SK-N-SH (cell line): ENCODE results near the gene RFX2. TPM values are rescaled to one million over a fixed set of nuclear protein-coding genes. Genes with fewer than 3 reads are reported as not detected.

Source experiments
- CTCF ChIA-PET: fragments of 300-600, 350-600 bp; formaldehyde crosslinking; extraction: SDS; loops from one replicate; lab custom pipeline; 2021; lab: Yijun Ruan, JAX
- POLR2A ChIA-PET: fragments of 350-600 bp; sonication (Branson Sonifier 250); formaldehyde crosslinking; extraction: SDS; loops from one replicate; lab custom pipeline; 2020; ENCODE audit warnings: antibody characterized with exemption, inconsistent platforms; lab: Yijun Ruan, JAX
- DNase-seq: peaks from one replicate; pipeline ENCODE4 v3.0.0; 2012
- H2AFZ ChIP-seq: fragments of 200-600 bp; sonication (generic); 2 replicates; pipeline ENCODE4 v1.8.1; 2016; ENCODE audit warnings: antibody characterized with exemption, mild to moderate bottlenecking, low read depth
- H3F3A ChIP-seq: fragments of 200-600 bp; sonication (generic); replicated peaks from 2 replicates; pipeline ENCODE3; 2016; ENCODE audit warnings: antibody characterized with exemption, mild to moderate bottlenecking; ENCODE audit not compliant: insufficient read depth
- H3K27ac ChIP-seq, 2 experiments: fragments of 200-500 bp in 1 of 2; fragments of 200-600 bp in 1 of 2; sonication (Bioruptor generic) in 1 of 2; sonication (generic), shearing (Covaris generic) in 1 of 2; 2 replicates each; pipeline versions ENCODE4 v1.5.1 to v1.6.1; 2014 to 2016; ENCODE audit warnings: low read depth in 2 of 2, inconsistent platforms in 1 of 2, low read length in 1 of 2, mild to moderate bottlenecking in 1 of 2, mixed read lengths in 1 of 2
- H3K27me3 ChIP-seq: fragments of 200-600 bp; sonication (generic), shearing (Covaris generic); 2 replicates; pipeline ENCODE4 v1.6.1; 2016; ENCODE audit warnings: mixed run types; ENCODE audit not compliant: insufficient read depth
- H3K36me3 ChIP-seq, 2 experiments: fragments of 200-500 bp in 1 of 2; fragments of 200-600 bp in 1 of 2; sonication (Bioruptor generic) in 1 of 2; sonication (generic) in 1 of 2; replicated peaks in 1 of 2; 2 replicates each; pipeline versions ENCODE3 to v1.5.1; 2014 to 2016; ENCODE audit warnings: low read length in 1 of 2, mild to moderate bottlenecking in 1 of 2; ENCODE audit not compliant: insufficient read depth in 2 of 2, control insufficient read depth in 1 of 2
- H3K4me1 ChIP-seq, 2 experiments: fragments of 200-500 bp in 1 of 2; fragments of 200-600 bp in 1 of 2; sonication (Bioruptor generic) in 1 of 2; sonication (generic), shearing (Covaris generic) in 1 of 2; 2 replicates each; pipeline versions ENCODE4 v1.5.1 to v1.6.1; 2014 to 2016; ENCODE audit warnings: low read depth in 1 of 2, low read length in 1 of 2, mixed run types in 1 of 2; ENCODE audit not compliant: insufficient read depth in 2 of 2, control insufficient read depth in 1 of 2
- H3K4me2 ChIP-seq: fragments of 200-600 bp; sonication (generic), shearing (Covaris generic); 2 replicates; pipeline ENCODE4 v1.6.1; 2017; ENCODE audit warnings: mixed run types
- H3K4me3 ChIP-seq, 2 experiments: fragments of 200-500 bp in 1 of 2; fragments of 200-600 bp in 1 of 2; sonication (Bioruptor generic) in 1 of 2; sonication (generic), shearing (Covaris generic) in 1 of 2; 2 replicates each; pipeline versions ENCODE4 v1.5.1 to v1.8.1; 2014 to 2016; ENCODE audit warnings: low read depth in 2 of 2, inconsistent platforms in 1 of 2, low read length in 1 of 2, mild to moderate bottlenecking in 1 of 2, mixed read lengths in 1 of 2, moderate library complexity in 1 of 2
- H3K79me2 ChIP-seq: fragments of 200-600 bp; sonication (generic); 2 replicates; pipeline ENCODE4 v1.8.1; 2017; ENCODE audit warnings: mild to moderate bottlenecking; ENCODE audit not compliant: insufficient read depth
- H3K9ac ChIP-seq: fragments of 200-600 bp; sonication (generic); 2 replicates; pipeline ENCODE4 v1.6.1; 2017; ENCODE audit warnings: mixed run types
- H3K9me2 ChIP-seq: fragments of 200-600 bp; sonication (generic); 2 replicates; pipeline ENCODE4 v1.6.1; 2017; ENCODE audit warnings: mixed run types
- H3K9me3 ChIP-seq: fragments of 200-600 bp; sonication (generic); 2 replicates; pipeline ENCODE4 v1.6.1; 2017; ENCODE audit warnings: mixed run types, mild to moderate bottlenecking, moderate library complexity
- H4K20me1 ChIP-seq: fragments of 200-600 bp; sonication (generic); 2 replicates; pipeline ENCODE4 v1.6.1; 2017; ENCODE audit warnings: mild to moderate bottlenecking, mixed run types; ENCODE audit not compliant: insufficient read depth
- CTCF ChIP-seq: fragments of 200-600 bp; sonication (generic); IDR thresholded peaks from 2 replicates; pipeline ENCODE4 v1.6.1; 2017; ENCODE audit warnings: antibody characterized with exemption, mild to moderate bottlenecking, moderate library complexity
- ELF1 ChIP-seq: IDR thresholded peaks from 2 replicates; pipeline ENCODE4 v1.4.0; 2012
- FOSL2 ChIP-seq: IDR thresholded peaks from 2 replicates; pipeline ENCODE4 v1.4.0; 2012; ENCODE audit warnings: low read depth, mild to moderate bottlenecking, moderate library complexity, borderline replicate concordance
- FOXM1 ChIP-seq: IDR thresholded peaks from 2 replicates; pipeline ENCODE4 v1.4.0; 2012; ENCODE audit warnings: low read depth, mild to moderate bottlenecking
- IRF3 ChIP-seq: fragments of 150-350 bp; IDR thresholded peaks from 2 replicates; pipeline ENCODE4 v1.6.1; 2016; ENCODE audit warnings: mild to moderate bottlenecking, low read depth, low read length
- MEF2A ChIP-seq: IDR thresholded peaks from 2 replicates; pipeline ENCODE4 v1.4.0; 2012; ENCODE audit warnings: low read depth, borderline replicate concordance
- POLR2AphosphoS5 ChIP-seq: IDR thresholded peaks from 2 replicates; pipeline ENCODE4 v1.6.1; 2012; ENCODE audit warnings: low read depth, low read length
- RAD21 ChIP-seq: IDR thresholded peaks from 2 replicates; pipeline ENCODE4 v1.6.1; 2012; ENCODE audit warnings: mild to moderate bottlenecking, low read length
- RCOR1 ChIP-seq: fragments of 150-350 bp; IDR thresholded peaks from 2 replicates; pipeline ENCODE4 v1.6.1; 2017; ENCODE audit warnings: antibody characterized with exemption, low read length
- REST ChIP-seq: IDR thresholded peaks from 2 replicates; pipeline ENCODE4 v1.6.1; 2012; ENCODE audit warnings: mild to moderate bottlenecking, low read depth, low read length, moderate library complexity
- SIN3A ChIP-seq: IDR thresholded peaks from 2 replicates; pipeline ENCODE4 v1.6.1; 2012; ENCODE audit warnings: low read depth, mild to moderate bottlenecking, low read length, moderate library complexity, borderline replicate concordance
- SMC3 ChIP-seq: IDR thresholded peaks from 2 replicates; pipeline ENCODE4 v1.6.1; 2012; ENCODE audit warnings: low read depth, low read length, improper control_type of control experiment
- TAF1 ChIP-seq: IDR thresholded peaks from 2 replicates; pipeline ENCODE4 v1.6.1; 2012; ENCODE audit warnings: low read depth, mild to moderate bottlenecking, low read length, moderate library complexity, borderline replicate concordance
- TEAD4 ChIP-seq: IDR thresholded peaks from 2 replicates; pipeline ENCODE4 v1.4.0; 2012; ENCODE audit warnings: mild to moderate bottlenecking, borderline replicate concordance; ENCODE audit not compliant: insufficient read depth
- USF2 ChIP-seq: fragments of 150-350 bp; IDR thresholded peaks from 2 replicates; pipeline ENCODE4 v1.6.1; 2017; ENCODE audit warnings: antibody characterized with exemption, low read length, low read depth, borderline replicate concordance
- ZBTB33 ChIP-seq: IDR thresholded peaks from 2 replicates; pipeline ENCODE4 v1.4.0; 2012; ENCODE audit warnings: low read depth, borderline replicate concordance
- WGBS: methylation state at CpG from one replicate; pipeline ENCODE4 v1.1.6; 2017; ENCODE audit warnings: low lambda C conversion rate; 5-methylcytosine and 5-hydroxymethylcytosine counted together
- polyA plus RNA-seq, 3 experiments: library from polyadenylated mRNA; depleted of rRNA; stranded (reverse); fragments of >200 nt; gene quantifications; 2 replicates each; pipeline ENCODE4 v1.2.3, GENCODE V29; 2012

Gene RFX2
- polyA plus RNA-seq, 1 of the 3 experiments (the other 2 are of a cell fraction) = 12.6 TPM

GRCh38 chr19:6012426-6013170 lies 97.7 kb downstream of the RFX2 start:
- no peaks in the 10 kb centered on the region for H3K36me3 ChIP-seq
- no peaks in the 10 kb centered on the region for H3K79me2 ChIP-seq
- no peak overlapping the region for H3K9ac ChIP-seq
- H3K9me2 ChIP-seq = no peaks in the 10 kb centered on the region
- ChIA-PET CTCF (interaction anchor here (1.0 to 10.9 kb wide), 7 partner anchors 10 to 208 kb away, joined by 3 to 102 read pairs (median 8); partner anchors contain the start of gene NRTN), POLR2A (no interaction called here)
- no peak overlapping the region for H3K4me3 ChIP-seq
- no peak overlapping the region for H3K4me2 ChIP-seq
- TF ChIP-seq ELF1 (no peak), USF2 (no peak)
- H3K27ac ChIP-seq = no peak overlapping the region
- no peak overlapping the region for H2AFZ ChIP-seq
- WGBS = 95% methylated on average over 15 of the region's 18 CpGs
- H3K4me1 ChIP-seq = peaks cover 0 to 8% of the 10 kb centered on the region in 2 experiments; a peak in 1 of 4 replicates
- H3K27me3 ChIP-seq = no peaks in the 10 kb centered on the region
- H4K20me1 ChIP-seq = no peaks in the 10 kb centered on the region
- peak; percentile 8 for DNase-seq
- no peaks in the 10 kb centered on the region for H3K9me3 ChIP-seq
- H3F3A ChIP-seq = no peaks in the 10 kb centered on the region

GRCh38 chr19:6011794-6012193 lies 98.5 kb downstream of the RFX2 start:
- no CpG with 5 or more reads among the region's 1 CpG for WGBS
- H3K9me2 ChIP-seq = no peaks in the 10 kb centered on the region
- H4K20me1 ChIP-seq = no peaks in the 10 kb centered on the region
- no peak overlapping the region for H2AFZ ChIP-seq
- H3K4me2 ChIP-seq = no peak overlapping the region
- no peaks in the 10 kb centered on the region for H3K79me2 ChIP-seq
- ChIA-PET CTCF (interaction anchor here (1.1 to 10.9 kb wide), 3 partner anchors 10 to 44 kb away, joined by 3 to 102 read pairs (median 17); no protein-coding TSS in a partner anchor), POLR2A (interaction anchor here (1.2 kb wide), 1 partner anchor 18 kb away, joined by 4 read pairs; no protein-coding TSS in a partner anchor)
- H3K27me3 ChIP-seq = no peaks in the 10 kb centered on the region
- no peak overlapping the region for H3K9ac ChIP-seq
- H3K36me3 ChIP-seq = no peaks in the 10 kb centered on the region
- no peaks in the 10 kb centered on the region for H3K9me3 ChIP-seq
- H3K4me1 ChIP-seq = peaks cover 0 to 8% of the 10 kb centered on the region in 2 experiments; a peak in 1 of 4 replicates
- H3K4me3 ChIP-seq = no peak overlapping the region
- H3K27ac ChIP-seq = peak overlapping the region in 1 of 2 experiments; percentile 2; a peak in 1 of 4 replicates
- DNase-seq = no peak
- no peaks in the 10 kb centered on the region for H3F3A ChIP-seq
- TF ChIP-seq FOXM1 = no peak
- no peak for TF ChIP-seq FOSL2
- no peak for TF ChIP-seq SMC3
- no peak for TF ChIP-seq RCOR1
- TF ChIP-seq POLR2AphosphoS5 = no peak
- TF ChIP-seq CTCF = no peak
- TF ChIP-seq MEF2A = no peak
- no peak for TF ChIP-seq TEAD4
- no peak for TF ChIP-seq SIN3A
- TF ChIP-seq TAF1 = no peak
- TF ChIP-seq IRF3 = no peak
- no peak for TF ChIP-seq RAD21
- TF ChIP-seq ZBTB33 = no peak
- TF ChIP-seq REST = no peak
